Measurements from ENCODE around the gene RIPK4.
"Not testable (repeated sequence)": the region's sequence is repeated elsewhere in the genome, so short reads cannot be mapped to it uniquely, and the experiment has no call there.

RIPK4 gene

DNA sequence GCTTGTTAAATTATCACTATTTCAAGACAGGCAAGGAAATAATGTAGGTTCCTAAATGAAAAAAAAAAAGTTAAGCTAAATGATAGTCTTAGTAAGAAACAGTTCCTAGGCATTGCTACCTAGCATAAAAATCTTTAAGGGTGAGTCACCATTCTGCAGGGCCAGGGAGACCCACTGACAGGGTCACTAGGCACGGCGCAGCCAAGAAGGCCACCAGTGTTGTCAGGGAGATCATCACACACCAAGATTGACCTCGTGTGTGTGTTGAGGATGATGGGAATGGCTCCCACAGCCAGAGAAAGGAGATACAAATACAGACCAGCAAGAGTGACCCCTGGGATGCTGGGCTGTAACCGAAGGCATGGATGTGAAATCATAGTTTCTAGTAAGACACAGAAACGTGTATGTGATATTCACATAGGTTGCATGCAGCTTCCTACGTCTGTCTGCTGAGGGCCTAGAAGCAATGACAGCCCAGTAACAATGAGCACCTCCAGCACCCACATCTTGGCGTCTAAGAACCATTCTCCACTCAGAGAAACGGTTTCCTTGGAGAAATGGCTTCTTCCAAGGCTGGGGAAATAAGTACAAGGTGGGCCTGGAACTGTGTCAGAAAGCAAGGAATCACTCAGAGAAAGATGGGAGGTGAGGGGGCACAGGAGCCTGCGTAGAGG lies 29.1 kb downstream of the RIPK4 start:
- no peak for DNase-seq (ENCODE audit: low spot score)

DNA sequence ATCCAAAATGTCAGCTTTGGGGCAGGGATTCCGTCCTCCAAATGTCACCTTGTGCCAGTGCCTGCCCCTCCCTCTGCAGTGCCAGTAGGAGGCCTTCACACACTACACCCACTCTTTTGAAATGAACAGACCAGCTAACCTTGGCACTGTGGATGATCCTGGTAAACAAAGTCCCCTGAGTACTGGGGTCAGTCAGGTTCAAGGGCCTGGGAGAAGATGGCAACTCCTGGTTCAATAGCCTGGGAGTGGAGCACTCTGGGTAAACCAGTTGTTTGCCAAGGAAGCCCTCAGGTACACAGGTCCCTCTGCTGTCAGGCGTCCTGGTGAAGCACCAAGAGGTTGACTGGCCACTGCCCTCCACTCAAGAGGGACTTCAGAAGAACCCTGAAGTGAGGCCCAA lies 30.4 kb downstream of the RIPK4 start:
- no peak for DNase-seq (ENCODE audit: low spot score)

- no peak for DNase-seq (ENCODE audit: low spot score)
These were observed 32.7 kb downstream of the RIPK4 start for GRCh38 chr21:41733951-41734689.

GRCh38 chr21:41731081-41731480 lies 35.8 kb downstream of the RIPK4 start:
- no peak for DNase-seq (ENCODE audit: low spot score)

DNA sequence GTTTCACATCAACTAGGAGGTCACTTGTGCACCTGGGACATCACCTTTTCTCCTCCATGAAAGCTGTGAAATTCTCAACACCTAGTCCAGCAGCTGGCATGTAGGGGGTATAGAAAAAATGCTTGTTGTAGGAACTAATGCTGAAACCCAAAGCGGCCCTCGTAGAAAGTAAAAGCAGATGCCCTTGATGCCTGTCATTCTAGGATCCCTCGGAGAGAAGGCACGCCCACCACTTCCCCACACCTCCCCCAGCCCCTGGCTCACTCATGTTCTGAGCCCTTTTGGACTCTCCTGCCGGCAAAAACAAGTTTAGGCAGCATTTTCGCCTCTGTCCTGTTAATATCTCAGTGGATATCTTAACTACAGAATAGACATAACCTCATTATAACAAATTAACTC lies 36.5 kb downstream of the RIPK4 start:
- DNase-seq (ENCODE audit: low spot score), result no peak

DNA sequence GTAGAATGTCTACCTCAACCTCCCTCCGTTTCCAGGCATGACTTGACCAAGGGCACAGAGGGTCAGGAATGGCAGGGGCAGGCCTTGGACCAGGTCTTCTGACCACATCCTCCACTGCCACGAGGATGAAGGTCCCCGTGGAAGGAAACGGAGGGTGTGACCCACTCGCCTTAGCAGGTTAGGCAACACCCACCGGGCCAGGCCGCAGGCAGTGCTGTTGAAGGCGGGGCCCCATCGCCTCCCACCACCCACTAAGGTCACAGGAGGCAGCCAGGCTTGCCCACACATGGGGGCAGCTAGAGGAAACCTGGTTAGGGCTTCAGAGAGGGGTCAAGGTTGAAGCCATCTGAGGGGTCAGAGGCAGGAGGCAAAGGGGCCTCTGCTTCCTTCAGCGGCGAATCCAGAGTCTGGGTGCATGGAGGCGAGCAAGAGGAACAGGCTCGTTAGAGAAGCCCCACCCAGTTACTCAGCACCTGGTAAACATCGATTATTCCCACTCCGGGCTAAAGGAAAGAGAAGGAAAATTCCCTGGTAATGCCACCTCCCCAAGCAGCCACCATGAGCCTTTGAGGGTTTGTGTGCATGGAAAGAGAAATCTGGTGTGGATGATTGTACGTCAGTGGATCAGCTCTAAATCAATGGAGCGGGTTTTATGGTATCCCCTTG lies 37.0 kb downstream of the RIPK4 start:
- no peak for DNase-seq (ENCODE audit: low spot score)

GRCh38 chr21:41727784-41728763 lies 38.8 kb downstream of the RIPK4 start:
- DNase-seq (ENCODE audit: low spot score), result no peak

DNA sequence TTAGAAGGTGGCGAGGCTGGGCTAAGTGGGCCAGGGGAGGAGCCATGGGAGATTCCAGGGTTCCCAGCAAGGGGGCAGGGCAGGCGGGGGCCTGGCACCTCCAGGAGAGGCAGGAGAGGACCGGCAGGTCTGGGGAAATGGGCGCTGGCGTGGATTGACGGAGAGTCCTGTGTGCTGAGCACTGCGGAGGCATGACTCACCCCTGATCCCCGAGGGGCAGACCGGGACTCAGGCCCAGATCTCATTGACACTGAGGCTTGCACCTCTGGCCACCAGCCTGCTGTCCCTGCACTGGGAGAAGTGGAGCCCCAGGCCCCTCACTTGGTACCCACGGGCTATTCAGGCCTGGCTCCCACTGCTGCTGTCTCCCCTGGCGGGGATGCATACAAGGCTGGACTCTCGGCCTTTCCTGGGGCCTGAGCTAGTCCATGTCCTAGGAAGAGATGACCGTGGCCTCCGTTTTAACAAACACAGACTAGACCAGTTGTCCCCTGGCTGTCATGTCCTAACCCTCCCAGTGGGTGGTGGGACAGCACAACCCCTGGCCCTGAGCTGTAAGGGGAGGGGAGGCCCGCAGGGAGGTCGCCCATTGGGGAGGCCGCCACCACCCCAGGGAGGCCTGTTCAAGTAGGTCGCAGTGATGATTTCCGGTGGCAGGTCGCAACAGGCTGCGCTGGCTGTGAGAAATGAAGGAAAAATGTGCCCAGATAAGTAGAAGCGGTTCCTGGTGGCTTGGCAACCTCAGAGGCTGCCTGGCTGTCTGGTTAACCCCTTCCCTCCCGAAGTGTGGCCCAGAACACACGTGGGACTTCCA lies 39.7 kb downstream of the RIPK4 start:
- no peak for DNase-seq (ENCODE audit: low spot score)

- DNase-seq (ENCODE audit: low spot score), result no peak
These were observed 40.3 kb downstream of the RIPK4 start for GRCh38 chr21:41726630-41726969.

DNA sequence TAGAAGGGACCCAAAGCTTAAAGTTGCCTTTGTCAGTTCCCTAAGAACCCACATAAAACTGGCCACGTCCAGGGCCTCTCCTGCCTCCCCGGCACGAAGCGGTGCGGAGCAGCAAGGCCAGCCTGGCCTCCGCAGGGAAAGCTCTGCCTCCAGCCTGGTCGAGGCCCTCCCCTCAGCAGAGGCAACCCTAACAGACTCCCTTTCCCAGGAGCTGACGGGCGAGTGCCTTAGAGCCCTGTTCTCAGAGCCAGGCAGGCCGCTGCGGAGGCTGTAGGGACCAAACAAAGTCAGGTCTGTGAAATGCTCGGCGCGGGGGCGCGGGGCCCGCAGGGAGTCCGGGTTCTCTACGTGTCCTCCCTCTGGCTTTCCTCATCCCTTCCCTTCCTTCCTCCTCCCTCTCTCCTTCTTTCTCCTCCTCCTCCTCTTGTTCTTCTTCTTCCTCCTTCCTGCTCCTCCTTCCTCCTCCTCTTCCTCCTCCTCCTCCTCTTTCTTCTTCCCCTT lies 40.7 kb downstream of the RIPK4 start:
- no peak for DNase-seq (ENCODE audit: low spot score)

DNA sequence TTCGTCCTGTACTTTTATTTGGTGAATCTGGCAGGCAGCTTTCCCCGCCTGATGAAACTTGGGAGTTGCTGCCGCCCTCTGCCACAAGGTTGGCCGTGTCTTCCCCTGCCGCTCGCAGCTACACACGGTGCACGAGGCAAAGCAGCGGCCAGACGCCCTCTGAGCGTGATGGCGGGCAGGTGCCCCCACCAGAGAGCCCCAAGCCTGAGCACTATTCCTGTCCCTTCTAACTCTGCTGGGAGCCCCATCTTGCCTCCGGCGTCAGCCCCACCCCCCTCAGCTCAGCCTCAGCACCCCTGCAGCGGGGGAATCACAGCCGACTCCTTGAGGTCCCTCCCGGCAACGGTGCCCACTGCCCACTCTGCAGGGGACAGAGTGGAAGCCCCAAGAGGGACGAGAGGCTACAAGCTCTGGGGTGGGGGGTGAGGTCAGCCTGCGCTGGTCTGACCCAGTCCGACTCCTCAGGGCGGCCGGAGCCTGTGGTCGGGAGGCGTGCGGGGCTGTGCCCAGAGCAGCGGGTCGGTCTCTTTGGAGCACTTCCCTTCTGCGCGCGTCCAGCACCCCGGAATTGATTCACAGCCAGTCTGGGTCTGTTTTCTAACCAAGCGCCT lies 41.3 kb downstream of the RIPK4 start:
- no peak for DNase-seq (ENCODE audit: low spot score)

DNA sequence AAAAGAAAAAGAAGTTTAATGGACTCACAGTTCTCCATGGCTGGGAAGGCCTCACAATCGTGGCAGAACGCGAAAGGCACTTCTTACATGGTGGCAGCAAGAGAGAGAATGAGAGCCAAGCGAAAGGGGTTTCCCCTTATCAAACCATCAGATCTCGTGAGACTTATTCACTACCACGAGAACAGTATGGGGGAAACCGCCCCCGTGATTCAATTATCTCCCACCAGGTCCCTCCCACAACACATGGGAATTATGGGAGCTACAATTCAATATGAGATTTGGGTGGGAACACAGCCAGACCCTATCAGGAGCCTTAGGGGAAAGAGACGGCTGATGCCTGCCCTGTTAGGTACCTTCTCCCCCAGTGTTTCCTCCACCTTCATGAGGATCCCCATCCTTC lies 43.0 kb downstream of the RIPK4 start:
- not testable (repeated sequence) for DNase-seq (ENCODE audit: low spot score)

DNA sequence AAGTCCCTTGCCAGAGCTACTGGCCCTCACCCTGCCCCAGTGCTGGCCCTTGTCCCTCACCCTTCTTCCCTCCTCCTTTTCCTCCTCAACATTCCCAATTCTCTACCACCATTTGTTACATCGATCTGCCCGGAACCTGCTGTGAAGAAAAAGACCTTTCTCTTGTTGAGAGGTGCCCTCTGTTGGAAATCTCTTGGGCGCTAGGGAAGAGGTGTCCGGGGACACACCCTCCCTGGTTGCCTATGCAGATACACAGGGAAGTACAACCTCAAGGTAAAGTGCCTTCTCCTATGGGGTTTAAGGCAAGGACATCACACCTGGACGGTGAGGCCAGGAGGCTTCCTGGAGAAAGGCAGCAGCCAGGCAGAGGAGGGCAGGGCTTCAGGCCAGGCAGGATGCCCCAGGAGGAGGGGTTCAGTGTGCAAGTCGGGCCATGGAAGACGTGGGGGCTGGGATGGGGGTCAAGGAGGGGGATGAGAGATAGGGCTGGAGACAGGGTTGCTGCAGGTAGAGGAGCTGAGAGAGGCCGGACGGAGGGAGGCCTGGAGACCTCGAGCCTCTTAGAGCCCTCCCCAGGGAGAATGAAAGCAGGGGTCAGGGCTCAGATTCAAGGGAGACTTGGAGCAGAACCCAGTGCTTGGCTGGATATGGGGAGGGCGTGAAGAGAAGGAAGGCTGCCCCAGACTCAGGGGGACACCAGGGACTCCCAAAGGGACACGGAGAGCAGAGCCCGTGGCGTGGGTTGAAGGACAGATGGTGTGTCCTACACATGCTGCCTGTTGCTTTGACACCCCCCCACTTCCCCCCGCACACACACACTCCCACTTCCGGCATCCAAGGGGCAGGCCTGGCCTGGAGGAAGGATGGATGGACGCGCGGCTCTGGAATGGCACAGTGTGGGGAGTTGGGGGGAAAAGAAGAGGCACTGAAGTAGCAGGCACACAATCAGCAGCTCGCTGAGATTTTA lies 44.5 kb downstream of the RIPK4 start:
- DNase-seq (ENCODE audit: low spot score), result no peak

DNA sequence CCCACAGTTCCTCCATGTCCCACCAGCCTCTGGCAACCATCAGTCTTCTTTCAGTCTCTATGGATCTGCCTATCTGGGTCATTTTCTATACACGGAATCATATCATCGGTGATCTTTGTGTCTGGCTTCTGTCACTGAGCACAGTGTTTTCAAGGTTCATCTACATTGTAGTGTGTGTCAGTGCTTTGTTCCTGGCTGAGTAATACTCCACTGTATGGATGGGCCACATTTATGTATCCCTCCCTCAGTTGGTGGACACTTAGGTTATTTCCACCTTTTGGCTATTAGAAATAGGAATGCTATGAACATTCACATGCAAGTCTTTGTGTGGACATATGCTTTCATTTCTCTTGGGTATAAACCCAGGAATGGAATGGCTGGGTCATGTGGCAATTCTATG lies 46.6 kb downstream of the RIPK4 start:
- DNase-seq (ENCODE audit: low spot score), result no peak

GRCh38 chr21:41719691-41720090 lies 47.2 kb downstream of the RIPK4 start:
- no peak for DNase-seq (ENCODE audit: low spot score)

DNA sequence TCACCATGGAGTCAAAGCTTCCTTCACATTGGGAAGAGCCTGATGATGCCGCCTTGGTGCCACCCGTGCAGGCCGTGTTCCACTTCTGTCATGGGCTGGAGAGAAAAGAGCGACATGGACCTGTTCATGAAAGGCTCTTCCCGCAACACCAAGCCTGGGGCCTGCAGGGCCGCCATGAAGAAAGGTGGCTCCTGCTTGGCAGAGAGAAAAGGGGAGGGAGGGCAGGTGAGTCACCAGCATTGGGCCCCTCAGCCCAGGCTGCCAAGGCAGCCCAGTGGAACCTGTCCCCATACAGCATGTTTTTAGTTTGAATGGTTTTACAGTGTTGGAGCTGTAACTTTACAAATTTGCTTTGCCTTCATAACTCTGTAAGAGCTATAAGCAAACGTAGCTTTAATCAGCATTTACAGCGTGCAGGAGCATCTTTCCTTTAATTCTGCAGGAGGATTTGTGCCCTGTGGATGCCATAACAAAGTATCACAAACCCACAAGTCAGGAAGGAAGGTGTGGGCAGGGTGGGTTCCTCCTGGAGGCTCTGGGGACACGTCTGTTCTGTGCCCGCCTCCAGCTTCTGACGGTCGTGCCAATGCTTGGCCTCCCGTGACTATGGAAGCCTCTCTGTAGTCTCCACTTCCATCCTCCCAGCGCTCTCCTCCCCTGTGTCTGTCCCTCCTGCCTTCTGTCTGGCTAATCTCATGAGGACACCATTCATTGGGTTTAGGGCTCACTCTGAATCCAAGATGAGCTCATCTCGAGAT lies 49.1 kb downstream of the RIPK4 start:
- no peak for DNase-seq (ENCODE audit: low spot score)

DNA sequence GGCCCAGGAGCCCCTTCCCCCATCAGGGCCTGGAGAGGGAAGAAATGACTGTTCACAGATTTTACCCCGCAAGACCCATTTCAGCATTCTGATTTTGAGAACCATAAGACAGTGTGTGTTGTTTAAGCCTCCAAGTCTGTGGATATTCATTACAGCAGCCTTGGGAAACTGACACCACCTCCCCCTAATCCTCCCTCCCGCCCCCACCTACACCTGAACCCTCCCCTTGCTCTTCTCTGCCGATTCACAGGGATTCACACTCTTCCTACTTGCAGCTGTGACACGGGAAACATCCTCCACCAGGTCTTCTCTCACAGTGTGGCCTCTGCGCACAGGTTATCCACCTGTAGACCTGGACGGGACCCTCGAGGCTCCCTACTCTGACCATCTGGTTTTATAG lies 50.1 kb downstream of the RIPK4 start:
- DNase-seq (ENCODE audit: low spot score), result no peak

DNA sequence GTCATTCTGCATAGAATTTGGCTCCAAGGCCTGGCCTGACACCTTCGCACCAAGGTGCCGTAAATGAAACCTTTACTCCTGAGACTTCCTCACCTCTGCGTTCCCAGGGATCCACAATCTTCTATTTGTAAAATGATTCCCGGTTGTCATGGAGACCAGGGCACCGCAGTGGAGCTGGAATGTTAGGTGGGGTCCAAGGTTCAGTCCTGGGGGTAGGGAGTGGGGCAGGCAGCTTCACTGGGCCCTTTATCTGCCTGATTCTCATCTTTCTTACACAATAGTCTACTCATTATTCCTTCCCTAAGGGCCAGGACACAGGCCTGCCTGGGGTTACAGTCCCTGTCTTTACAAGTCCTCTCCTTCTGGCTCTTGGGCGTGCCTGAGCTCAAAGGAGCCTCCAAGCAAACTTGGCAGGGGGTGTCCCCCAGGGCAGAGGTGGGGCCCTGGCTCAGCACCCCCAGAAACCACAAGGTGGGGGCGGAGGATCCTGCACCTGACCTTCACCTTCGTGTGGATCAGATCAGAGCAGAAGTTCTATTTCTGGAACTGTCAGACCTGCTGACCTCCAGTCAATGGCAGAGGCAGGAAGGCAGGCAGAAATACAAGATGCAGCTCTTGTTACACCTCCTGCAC lies 51.1 kb downstream of the RIPK4 start:
- DNase-seq (ENCODE audit: low spot score), result peak; percentile 88
